HG03196 (cell line): ENCODE measurements around the gene YPEL3.

Source experiments
- ATAC-seq: cut with Tn5 transposase; IDR thresholded peaks from one replicate; pipeline ENCODE4 v1.9.1; 2021; ENCODE audit not compliant: unreplicated experiment

YPEL3 gene

DNA sequence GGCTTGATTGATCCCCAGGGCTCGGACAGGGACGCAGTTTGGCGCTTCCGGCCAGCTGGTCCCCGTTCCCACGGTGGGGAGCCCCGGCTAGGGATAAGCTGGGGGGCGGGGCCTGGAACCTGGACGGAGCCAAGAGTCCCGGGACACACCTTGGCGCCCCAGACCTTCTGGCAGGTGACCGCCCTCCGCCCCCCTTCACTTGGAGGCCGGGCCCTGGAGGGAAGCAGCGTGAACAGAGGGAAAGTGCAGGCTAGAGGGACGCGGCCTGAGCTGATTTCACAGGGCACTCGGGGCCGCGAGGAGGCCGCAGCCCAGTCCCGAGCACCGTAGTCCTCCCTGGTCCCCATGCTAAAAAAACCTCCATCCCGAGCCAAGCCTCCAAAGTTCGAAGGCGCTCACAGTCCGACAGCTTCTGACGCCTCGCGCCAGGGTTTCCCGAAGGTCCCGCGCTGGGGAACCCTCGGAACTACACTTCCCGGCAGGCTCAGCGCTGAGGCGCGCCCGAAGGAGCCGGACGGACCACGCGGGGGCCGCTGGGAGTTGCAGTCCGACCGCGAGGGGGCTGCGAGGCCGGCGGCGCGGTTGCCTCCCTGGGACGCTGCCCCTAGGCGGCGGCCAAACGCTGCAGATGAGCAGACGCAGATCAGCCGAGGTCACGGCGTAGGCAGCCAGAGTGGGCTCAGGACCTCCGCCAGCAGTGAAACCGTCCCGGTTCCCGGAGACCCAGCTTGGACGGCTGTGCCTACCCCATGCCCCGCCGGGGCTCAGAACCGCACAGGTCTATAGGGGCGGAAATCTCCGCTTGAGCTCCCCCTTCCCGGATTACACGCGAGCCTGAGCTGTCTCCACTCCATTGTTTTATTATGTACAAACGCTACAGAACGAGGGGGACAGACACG, 4.3 kb downstream of the YPEL3 start, which contains the start of gene TBX6:
Gene TBX6, minus strand, starts transcription at position 451 of the 899 bp plus-strand sequence. CDS start 731 bp downstream, outside the sequence.
- ATAC-seq, result peak; percentile 57

DNA sequence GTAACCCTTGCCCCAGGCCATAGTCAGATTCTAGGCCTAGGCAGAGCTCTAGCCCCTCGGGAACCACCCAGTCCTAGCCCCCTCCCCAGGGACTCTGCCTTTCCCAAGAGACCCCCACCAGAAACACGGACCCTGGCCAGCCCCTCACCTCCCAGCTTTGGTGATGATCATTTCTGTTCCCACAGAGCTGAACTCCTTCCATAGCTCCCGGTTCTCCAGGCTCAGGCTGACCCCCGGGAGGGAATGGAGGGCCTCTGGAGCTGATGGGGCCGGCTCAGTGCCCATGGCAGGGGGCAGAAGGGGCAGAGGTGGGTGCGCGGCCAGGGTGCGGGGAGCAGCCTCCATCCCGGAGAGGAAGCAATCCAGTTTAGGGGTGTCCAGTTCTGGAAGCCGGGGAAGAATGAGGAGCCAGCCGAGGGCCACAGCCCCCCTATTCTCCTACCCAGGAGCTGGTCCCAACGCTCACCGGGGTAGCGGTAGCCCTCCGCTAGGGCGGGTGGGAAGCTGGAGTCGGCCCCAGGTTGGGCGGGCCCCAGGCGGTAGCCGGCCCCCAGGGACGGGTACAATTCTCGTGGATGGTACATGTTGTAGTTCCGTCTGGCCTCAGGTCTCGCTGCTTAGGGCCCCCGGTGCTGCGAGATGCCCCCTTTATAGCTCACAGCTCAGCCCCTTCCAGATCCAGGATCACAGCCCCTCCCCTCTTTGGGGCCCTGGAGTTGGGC, 5.2 kb downstream of the YPEL3 start:
- no peak for ATAC-seq

DNA sequence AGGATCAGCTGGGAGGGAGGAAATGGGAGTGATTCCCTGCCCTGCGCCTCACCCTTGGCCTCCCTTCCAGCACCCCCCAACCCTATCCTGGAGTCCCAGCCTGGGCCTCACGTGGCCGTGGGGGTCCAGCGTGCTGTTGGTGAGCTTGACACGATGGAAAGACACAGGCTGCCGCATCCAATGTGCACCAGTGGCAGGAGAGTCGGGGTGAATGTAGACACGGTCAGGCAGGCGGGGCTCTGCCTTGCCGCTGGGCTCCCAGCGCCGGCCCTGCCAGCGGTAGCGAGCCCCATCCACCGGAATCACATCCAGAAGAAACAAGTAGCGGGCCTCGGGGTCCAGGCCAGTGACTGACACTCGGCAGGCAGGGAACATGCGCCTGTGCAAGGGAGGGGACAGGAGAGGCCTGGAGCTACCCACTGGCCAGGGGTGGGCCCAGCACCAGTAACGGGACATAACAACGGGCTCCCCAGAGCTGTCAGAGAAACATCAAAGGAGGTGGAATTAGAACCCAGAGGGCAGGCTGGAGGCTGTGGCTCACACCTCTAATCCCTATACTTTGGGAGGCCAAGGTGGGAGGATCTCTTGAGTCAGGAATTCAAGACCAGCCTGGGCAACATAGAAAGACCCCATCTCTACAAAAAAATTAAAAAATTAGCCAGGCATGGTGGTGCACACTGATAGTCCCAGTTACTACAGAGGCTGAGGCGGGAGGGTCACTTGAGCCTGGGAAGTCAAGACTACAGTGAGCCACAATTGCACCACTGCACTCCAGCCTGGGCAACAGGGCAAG, 7.0 kb downstream of the YPEL3 start:
- ATAC-seq, result no peak

DNA sequence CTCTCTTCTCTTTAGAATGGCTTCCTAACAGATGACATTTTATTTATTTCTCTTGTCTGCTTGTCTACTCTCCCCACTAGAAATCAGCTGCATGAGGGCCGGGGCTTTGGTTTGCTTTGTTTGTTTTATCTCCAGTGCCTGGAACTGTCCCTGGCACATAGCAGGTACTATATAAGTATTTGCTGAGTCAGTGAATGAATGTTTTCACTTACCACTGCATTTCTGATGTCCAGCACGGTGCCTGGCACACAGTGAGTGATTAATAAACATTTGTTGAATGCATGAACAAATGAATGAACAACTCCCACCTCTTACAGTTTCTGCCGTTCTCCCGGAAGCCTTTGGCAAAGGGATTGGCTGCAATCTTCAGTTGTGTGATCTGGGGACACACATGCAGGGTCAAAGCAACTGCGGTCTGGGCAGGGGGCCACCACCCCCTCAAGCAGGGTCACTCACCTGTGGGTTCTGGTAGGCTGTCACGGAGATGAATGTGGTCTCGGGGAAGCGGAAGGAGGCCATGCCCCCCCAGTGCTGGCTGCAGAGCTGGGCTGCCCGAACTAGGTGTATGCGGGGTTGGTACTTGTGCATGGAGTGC, 7.7 kb downstream of the YPEL3 start:
- no peak for ATAC-seq

DNA sequence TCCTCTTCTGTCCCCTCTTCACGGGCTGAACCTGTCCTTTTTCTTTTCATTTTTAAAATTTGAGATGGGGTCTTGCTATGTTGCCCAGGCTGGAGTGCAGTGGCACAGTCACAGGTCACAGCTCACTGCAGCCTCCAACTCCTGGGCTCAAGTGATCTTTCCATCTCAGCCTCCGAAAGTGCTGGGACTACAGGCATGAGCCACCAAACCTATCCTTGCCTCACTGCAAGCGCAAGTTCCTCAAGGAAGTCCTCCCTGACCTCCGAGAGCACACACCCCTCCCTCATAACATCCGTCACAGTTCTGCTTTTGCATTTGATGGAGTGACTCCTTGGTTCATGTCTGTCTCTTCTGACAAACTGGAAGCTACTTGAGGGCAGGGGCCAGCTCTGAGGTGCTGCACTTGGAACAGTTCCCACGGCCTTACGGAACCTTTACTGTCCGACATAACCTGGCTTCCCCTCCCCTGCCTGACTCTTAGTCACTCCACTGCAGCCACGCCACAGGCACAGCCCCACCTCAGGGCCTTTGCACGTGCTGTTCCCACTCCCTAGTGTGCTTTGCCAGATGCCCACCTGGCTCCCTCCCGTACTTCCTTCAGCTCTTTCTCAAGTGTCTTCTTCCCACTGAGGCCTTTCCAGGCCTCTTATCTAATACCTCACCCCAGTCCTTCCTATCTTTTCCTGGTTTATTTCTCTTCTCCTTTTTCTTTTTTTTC, 8.7 kb downstream of the YPEL3 start:
- ATAC-seq, result no peak

DNA sequence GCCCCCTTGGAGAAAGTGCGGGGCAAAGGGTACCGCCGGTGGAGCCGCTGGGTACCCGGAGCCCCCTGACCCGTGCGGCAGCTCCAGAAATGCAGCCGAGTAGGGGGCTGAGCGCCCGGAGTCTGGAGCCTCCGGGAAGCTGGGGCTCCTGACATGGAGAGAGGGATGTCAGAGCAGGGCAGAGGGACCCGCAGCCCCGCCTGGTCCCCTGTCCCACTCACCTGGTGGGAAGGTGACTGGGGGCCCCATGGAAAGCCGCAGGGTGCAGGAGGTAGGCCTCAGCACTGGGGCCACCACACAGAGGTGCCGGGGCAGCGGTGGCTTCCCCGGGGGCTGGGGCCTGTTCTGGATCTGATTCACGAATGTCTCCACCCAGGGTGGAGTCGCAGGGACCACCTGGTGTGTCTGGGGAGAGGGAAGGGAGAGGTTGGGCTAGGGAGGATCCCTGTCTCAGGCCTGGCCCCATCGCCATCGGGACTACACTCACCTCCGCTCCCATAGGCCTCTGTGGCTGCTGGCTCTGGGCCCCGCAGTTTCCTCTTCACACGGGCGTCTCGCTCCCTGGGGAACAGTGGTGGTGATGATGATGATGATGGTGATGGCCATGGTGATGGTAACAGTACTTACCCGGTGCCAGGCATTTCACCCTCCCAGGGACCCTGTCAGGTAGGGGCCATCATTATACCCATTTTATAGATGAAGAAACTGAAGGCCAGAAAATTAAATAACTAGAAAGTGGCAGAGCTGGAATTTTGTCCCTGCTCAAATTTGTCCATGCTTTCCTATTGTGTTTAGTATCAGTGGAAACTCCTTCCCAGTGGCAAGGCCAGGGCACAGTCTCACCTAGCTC, 9.5 kb downstream of the YPEL3 start:
- no peak for ATAC-seq

DNA sequence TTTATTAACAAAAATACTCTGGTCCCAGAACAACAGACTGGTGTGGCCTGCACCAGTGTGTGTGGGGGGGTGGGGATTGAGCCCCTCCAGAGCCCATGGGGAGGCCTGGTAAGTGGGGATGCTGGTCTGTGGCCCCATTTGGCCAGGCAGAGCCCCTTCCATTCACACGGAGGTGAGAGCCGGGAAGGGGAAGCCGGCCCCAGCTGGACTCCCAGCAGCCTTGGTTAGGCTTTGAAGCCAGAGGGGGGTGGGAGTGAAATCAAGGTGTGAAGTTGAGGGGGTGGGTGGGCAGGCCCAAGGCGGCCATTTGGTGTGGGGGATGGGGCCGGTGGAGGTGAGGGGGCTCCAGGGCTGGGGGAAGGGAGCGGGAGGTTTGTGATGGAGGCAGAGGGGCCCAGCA, 10.2 kb downstream of the YPEL3 start:
- no peak for ATAC-seq

DNA sequence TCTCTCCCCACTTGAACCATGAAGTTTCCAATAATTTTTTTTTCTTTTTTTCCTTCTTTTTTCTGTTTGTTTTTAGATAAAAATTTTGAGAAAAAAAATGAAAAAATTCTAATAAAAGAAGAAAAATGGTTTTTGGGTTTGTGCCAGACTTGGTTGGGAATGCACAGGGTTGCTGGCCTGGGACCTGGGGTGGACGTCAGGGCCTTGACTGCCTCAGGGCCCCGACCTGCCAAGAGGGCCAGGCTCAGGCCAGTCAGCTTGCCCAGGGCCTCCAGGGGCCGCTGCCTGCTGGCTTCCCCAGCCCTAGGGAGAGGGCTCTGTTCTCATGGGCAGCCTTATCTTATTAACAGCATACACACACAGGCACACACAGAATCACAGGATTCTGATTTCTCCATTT, 10.8 kb downstream of the YPEL3 start:
- no peak for ATAC-seq

DNA sequence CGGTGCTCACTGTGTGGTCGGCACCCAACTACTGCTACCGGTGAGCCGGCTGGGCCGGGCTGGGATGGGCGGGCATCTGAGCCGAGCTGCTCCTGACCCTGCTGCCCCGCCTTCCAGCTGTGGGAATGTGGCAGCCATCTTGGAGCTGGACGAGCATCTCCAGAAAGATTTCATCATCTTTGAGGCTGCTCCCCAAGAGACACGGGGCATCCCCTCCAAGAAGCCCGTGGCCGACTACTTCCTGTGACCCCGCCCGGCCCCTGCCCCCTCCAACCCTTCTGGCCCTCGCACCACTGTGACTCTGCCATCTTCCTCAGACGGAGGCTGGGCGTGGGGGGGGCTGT, 11.2 kb downstream of the YPEL3 start:
- no peak for ATAC-seq

DNA sequence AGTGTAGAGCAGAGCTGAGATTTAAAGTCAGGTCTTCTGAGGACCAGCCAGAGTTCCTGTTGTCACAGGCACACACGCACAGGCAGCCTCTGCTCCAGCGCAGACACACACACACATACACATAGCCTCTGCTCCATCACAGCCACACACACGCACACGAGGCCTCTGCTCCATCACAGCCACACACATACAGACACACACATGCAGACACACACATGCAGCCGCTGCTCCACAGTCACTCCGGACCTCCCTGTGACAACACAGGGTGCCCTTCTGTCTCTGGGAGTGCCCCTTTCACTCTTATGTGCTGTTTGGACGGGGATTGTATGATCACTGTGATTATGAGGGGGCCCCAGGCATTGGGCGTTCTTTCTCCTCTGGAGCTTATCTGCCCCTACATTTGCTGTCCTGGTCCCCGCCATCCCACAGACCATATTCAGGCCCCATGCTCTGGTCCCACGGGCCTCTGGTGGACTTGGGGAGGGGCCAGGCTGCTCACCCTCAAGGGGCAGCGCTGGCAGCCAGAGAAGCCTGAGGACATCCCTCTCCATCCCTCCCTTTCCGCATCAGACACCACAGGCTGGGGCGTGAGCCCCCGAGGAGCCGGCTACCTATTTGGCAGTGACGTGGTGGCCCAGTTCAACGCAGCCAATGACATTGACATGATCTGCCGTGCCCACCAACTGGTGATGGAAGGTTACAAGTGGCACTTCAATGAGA, 11.8 kb downstream of the YPEL3 start:
- no peak for ATAC-seq

DNA sequence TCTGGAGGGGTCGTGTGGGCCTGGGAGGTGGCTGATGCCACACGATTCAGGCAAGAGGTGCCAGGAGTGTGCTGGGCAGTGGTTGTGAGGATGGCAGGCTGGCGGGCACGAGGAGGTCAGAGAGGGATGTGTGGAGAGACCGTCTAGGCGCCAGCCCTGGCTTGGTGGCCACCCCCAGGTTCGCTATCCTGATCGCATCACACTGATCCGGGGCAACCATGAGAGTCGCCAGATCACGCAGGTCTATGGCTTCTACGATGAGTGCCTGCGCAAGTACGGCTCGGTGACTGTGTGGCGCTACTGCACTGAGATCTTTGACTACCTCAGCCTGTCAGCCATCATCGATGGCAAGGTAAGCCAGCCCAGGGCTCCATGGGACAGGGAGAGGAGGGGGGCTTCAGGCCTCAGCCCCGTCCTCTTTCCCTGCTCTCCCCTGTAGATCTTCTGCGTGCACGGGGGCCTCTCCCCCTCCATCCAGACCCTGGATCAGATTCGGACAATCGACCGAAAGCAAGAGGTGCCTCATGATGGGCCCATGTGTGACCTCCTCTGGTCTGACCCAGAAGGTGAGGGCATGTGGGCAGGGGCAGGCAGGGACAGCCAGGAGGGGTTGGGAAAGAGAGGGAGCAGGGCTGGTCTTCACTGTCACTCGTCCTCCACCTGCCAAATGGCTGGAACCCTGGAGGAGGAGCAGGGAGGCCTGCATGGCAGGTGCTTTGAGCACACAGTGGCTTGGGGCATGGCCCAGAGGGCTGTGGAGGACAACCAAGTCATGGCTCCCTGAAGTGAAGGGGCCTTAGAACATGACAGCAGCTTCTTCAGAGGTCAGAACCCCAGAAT, 12.6 kb downstream of the YPEL3 start:
- ATAC-seq, result no peak

DNA sequence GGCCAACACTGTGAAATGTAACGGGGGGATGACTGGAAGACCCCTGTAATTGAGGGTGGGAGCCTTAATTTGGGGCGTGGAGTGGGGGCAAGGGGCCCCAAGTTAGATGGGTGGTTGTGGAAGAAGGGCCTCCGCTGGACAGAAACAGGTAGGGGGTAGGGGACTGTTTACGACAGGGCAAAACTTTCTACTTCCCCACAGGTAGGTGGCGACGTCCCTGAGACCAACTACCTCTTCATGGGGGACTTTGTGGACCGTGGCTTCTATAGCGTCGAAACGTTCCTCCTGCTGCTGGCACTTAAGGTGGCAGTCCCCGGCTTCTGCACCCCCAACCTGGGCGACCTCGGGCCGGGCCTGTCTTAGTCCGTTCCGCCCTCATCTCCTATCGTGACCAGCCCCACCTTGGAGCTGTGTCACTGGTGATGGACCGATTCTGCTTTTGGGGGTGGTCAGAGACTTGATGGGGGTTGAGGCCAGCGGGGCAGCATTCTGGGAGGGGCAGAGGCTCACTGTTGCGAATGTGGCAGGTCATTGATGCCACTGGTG, 13.4 kb downstream of the YPEL3 start:
- ATAC-seq, result no peak

DNA sequence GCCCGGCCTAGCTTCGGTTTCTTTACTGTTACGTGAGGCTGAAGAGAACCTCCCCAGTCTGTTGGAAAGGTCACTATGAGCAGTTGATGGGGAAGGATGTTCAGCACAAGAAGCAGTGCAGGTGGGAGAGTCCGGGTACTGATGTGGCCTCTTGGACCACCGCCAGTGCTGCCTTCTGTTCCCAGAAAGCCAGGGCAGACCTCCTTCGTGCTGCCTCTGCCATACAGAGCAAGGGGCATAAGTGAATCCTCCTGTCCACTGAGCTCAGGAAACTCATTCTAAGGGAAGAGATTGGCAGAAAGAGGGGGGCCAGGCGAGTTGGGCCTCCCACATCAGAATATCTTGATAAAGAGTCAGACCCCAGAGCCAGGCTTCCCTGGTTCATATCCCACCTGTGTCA, 16.5 kb downstream of the YPEL3 start:
- ATAC-seq, result no peak

DNA sequence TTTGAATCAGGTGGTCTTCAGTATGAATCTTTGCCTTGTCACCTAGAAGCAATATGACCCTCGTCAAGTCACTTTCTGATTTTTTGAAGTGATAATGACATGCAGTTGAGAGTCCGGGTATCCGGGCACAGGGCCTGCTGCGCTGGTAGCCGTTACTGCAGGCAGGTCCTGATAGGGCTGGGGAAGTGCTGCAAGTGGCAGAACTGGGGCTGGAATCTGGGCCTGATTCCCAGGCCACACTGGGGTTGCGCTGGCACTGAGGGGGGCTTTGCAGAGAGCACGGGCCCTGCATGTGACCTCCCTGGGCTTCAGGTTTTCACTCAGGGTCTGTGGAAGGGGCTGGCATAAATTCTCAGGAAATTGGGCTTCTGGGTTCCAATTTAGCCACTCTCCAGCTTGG, 17.3 kb downstream of the YPEL3 start:
- ATAC-seq, result no peak

DNA sequence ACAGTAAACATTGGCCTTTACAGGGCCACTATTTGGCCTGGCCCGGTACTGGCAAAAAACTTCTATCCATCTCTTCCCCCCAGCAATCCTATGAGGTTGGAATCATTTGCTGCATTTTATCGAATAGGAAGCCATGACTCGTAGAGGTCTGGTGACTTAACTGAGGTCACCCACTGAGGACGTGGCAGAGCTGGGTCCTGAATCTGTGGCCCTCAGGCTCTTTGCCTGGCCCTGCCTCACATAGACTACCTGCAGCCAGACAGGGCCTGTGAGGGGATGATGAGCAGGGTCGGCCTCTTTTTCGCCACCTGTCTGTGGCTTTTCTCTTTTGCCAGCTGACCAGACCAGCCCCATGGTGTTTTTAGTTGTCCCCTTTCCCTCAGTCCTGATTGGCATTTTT, 18.4 kb downstream of the YPEL3 start:
- ATAC-seq, result no peak

DNA sequence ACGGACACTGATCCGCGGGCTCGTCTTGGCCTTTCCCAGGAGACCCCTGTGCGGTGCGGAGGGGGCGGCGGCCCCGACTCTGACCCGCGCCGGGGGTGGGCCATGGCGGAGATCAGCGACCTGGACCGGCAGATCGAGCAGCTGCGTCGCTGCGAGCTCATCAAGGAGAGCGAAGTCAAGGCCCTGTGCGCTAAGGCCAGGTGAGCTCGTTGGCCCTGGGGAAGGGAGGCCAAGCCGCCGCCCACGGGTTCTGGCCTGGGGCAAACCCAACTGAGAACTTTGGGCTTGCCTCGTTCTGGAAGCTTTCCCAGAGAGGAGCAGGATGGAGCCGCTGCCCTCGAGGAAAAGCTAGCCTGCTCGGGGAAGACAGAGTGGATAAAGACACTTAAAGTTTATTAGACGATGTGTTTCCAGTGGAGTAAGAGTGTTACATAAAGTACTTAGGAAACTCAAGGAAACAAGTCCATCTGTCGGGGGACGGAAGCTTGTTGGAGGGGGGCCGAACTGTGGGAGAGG, 19.7 kb downstream of the YPEL3 start:
- peak; percentile 28 for ATAC-seq

DNA sequence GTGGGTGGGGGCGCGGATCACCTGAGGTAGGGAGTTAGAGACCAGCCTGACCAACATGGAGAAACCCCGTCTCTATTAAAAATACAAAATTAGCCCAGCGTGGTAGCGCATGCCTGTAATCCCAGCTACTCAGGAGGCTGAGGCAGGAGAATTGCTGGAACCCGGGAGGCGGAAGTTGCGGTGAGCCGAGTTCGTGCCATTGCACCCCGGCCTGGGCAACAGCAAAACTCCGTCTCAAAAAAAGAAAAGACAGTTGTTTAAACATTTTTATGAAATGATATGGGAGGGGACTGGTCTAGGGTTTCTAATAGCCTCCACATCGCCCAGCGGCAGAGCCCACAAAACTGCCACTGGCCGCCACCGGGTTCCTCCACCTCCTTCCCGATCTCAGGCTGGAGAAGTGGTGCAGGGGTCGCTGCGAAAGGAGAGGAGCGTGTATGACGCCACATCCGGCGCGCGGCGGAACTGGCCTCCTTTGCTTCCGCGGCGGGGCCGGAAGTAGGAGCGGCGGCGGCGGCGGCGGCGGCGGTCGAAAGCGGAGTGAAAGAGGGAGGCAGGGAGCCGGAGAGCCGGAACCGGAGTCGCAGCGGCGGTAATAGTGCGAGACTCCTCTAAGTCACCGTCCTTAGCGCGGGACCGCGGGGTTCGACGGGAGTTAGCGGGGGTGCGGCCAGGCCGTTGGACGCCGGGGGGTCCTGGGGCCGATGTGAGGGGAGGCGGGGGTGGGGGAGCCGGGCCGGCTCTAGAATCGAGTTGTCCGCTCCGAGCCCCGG, 20.3 kb downstream of the YPEL3 start, which contains the start of gene PPP4C:
Gene PPP4C, plus strand, starts transcription at position 492 of the 773 bp plus-strand sequence. CDS start 384 bp downstream, outside the sequence.
- peak; percentile 77 for ATAC-seq
